K562 (cell line): ENCODE measurements around the gene AMPD3.
A peak's percentile ranks its signal among the peaks of the same experiment; 100 is the strongest.

Experiments
- FOSL1 ChIP-seq: fragments of 200-800 bp; sonication (Bioruptor generic); conservative IDR thresholded peaks from 2 replicates; pipeline ENCODE4 v1.6.1; 2016; ENCODE audit warnings: missing genetic modification characterization, missing compliant biosample characterization
- HNRNPH1 ChIP-seq: fragments of 200-400 bp; formaldehyde crosslinking; optimal IDR thresholded peaks from 2 replicates; pipeline ENCODE3; 2017; ENCODE audit warnings: low read depth, mild to moderate bottlenecking, low read length, moderate library complexity
- NR2C2 ChIP-seq, 2 experiments: fragments of 200-800 bp in 1 of 2; sonication (Bioruptor generic) in 1 of 2; sonication (generic) in 1 of 2; formaldehyde crosslinking in 1 of 2; IDR thresholded peaks; 2 replicates each; pipeline versions ENCODE4 v1.6.1 to v1.8.0; 2016 to 2022; ENCODE audit warnings: mild to moderate bottlenecking in 1 of 2, missing compliant biosample characterization in 1 of 2, missing genetic modification characterization in 1 of 2, missing genetic modification reagents in 1 of 2
- THRAP3 ChIP-seq: fragments of 450-650 bp; IDR thresholded peaks from 2 replicates; pipeline ENCODE4 v1.6.1; 2016; ENCODE audit warnings: mild to moderate bottlenecking, inconsistent platforms, borderline replicate concordance
- USF1 ChIP-seq: sonication (generic); formaldehyde crosslinking; IDR thresholded peaks from 2 replicates; pipeline ENCODE4 v1.9.0; 2022; ENCODE audit warnings: mild to moderate bottlenecking, missing genetic modification reagents
- ZNF263 ChIP-seq: sonication (generic); formaldehyde crosslinking; IDR thresholded peaks from 2 replicates; pipeline ENCODE4 v1.8.0; 2022; ENCODE audit warnings: mild to moderate bottlenecking, missing genetic modification reagents, borderline replicate concordance
- ZNF551 ChIP-seq: fragments of 250-450 bp; sonication (Bioruptor Pico); IDR thresholded peaks from 2 replicates; pipeline ENCODE4 v1.5.0; 2021; ENCODE audit warnings: mild to moderate bottlenecking, moderate library complexity
- TF ChIP-seq, protein P1 (sequence below): fragments of 250-450 bp; sonication (Bioruptor Pico); IDR thresholded peaks from 2 replicates; pipeline ENCODE4 v1.8.0; 2022; ENCODE audit warnings: inconsistent platforms
- TF ChIP-seq, protein P2 (sequence below), 3 experiments: IDR thresholded peaks in 2 of 3; conservative IDR thresholded peaks in 1 of 3; 2 replicates each; pipeline ENCODE4 v1.5.1; 2011 to 2012; ENCODE audit warnings: low read length in 3 of 3, mild to moderate bottlenecking in 3 of 3, control low read depth in 2 of 3, improper control_type of control experiment in 1 of 3, inconsistent platforms in 1 of 3, low read depth in 1 of 3, mixed read lengths in 1 of 3, moderate library complexity in 1 of 3; ENCODE audit not compliant: insufficient read depth in 2 of 3

- TF ChIP-seq USF1 (no peak), ZNF263 (CRISPR knock-in tag) (peak; percentile 49; the same call in 1 of the 2 replicates), HNRNPH1 (no peak), NR2C2 (CRISPR knock-in tag; IDR thresholded peaks at IDR 0.05) (no peak), NR2C2 (tag; IDR thresholded peaks at IDR 0.05) (no peak), THRAP3 (no peak), FOSL1 (no peak), ZNF551 (CRISPR knock-in tag) (no peak)
- TF ChIP-seq, protein P1, sequence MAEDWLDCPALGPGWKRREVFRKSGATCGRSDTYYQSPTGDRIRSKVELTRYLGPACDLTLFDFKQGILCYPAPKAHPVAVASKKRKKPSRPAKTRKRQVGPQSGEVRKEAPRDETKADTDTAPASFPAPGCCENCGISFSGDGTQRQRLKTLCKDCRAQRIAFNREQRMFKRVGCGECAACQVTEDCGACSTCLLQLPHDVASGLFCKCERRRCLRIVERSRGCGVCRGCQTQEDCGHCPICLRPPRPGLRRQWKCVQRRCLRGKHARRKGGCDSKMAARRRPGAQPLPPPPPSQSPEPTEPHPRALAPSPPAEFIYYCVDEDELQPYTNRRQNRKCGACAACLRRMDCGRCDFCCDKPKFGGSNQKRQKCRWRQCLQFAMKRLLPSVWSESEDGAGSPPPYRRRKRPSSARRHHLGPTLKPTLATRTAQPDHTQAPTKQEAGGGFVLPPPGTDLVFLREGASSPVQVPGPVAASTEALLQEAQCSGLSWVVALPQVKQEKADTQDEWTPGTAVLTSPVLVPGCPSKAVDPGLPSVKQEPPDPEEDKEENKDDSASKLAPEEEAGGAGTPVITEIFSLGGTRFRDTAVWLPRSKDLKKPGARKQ = no peak
- TF ChIP-seq, protein P2, sequence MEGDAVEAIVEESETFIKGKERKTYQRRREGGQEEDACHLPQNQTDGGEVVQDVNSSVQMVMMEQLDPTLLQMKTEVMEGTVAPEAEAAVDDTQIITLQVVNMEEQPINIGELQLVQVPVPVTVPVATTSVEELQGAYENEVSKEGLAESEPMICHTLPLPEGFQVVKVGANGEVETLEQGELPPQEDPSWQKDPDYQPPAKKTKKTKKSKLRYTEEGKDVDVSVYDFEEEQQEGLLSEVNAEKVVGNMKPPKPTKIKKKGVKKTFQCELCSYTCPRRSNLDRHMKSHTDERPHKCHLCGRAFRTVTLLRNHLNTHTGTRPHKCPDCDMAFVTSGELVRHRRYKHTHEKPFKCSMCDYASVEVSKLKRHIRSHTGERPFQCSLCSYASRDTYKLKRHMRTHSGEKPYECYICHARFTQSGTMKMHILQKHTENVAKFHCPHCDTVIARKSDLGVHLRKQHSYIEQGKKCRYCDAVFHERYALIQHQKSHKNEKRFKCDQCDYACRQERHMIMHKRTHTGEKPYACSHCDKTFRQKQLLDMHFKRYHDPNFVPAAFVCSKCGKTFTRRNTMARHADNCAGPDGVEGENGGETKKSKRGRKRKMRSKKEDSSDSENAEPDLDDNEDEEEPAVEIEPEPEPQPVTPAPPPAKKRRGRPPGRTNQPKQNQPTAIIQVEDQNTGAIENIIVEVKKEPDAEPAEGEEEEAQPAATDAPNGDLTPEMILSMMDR (IDR thresholded peaks at IDR 0.05 in 2 of 3, conservative IDR thresholded peaks at IDR 0.05 in 1 of 3; ENCODE audit: insufficient read depth in 2 of 3, low read depth in 1 of 3, low read length in 3 of 3) = no peak
Observed at GRCh38 chr11:10462746-10463300, 7.8 kb downstream of the AMPD3 start.
